Measurements from ENCODE around the gene CDK19. TPM values are rescaled to one million over a fixed set of nuclear protein-coding genes. Genes with fewer than 3 reads are reported as not detected.

The CDK19 gene
- total and polyA plus RNA-seq, 9 of the 15 experiments (the other 6 are each of a cell fraction or from before 2014, with no cell fraction given) = 3.8 to 15.2 (median 7.4) TPM

- TF ChIP-seq GABPB1 (CRISPR knock-in tag; IDR thresholded peaks at IDR 0.05) (peak; percentile 76; the same call in 1 of the 2 replicates), ZNF830 (CRISPR knock-in tag; IDR thresholded peaks at IDR 0.05) (no peak), TRIM28 (IDR thresholded peaks at IDR 0.05) (peak; percentile 95), NFIX (CRISPR knock-in tag; IDR thresholded peaks at IDR 0.05; ENCODE audit: low read depth) (no peak), POLR3G (IDR thresholded peaks at IDR 0.05; ENCODE audit: extremely low read depth, insufficient read length, insufficient replicate concordance) (no peak), MAZ (CRISPR knock-in tag; conservative IDR thresholded peaks at IDR 0.05 in 1 of 2, IDR thresholded peaks at IDR 0.05 in 1 of 2) (peak; percentile 57 to 72), DDX20 (tag; IDR thresholded peaks at IDR 0.05; ENCODE audit: low read depth) (no peak), CHD2 (IDR thresholded peaks at IDR 0.05; ENCODE audit: low read depth, low read length) (peak; percentile 11; the same call in 1 of the 2 replicates), SIN3A (IDR thresholded peaks at IDR 0.05; ENCODE audit: borderline replicate concordance in 2 of 2, control insufficient read depth in 1 of 2, low read depth in 2 of 2, low read length in 2 of 2) (peak; percentile 17 to 69; a peak in 1 of 4 replicates), KLF1 (tag; IDR thresholded peaks at IDR 0.05) (peak; percentile 99), ZNF354B (CRISPR knock-in tag; IDR thresholded peaks at IDR 0.05) (no peak), SMARCA5 (IDR thresholded peaks at IDR 0.05) (no peak), JUND (IDR thresholded peaks at IDR 0.05; ENCODE audit: borderline replicate concordance, low read depth, low read length) (peak; percentile 66), JUND (tag; IDR thresholded peaks at IDR 0.05; ENCODE audit: borderline replicate concordance, low read depth, low read length) (peak; percentile 59; the same call in 2 of the 3 replicates)
- TF ChIP-seq, protein P1, sequence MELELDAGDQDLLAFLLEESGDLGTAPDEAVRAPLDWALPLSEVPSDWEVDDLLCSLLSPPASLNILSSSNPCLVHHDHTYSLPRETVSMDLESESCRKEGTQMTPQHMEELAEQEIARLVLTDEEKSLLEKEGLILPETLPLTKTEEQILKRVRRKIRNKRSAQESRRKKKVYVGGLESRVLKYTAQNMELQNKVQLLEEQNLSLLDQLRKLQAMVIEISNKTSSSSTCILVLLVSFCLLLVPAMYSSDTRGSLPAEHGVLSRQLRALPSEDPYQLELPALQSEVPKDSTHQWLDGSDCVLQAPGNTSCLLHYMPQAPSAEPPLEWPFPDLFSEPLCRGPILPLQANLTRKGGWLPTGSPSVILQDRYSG (tag; conservative IDR thresholded peaks at IDR 0.05; ENCODE audit: low read depth) = no peak
- TF ChIP-seq, protein P2, sequence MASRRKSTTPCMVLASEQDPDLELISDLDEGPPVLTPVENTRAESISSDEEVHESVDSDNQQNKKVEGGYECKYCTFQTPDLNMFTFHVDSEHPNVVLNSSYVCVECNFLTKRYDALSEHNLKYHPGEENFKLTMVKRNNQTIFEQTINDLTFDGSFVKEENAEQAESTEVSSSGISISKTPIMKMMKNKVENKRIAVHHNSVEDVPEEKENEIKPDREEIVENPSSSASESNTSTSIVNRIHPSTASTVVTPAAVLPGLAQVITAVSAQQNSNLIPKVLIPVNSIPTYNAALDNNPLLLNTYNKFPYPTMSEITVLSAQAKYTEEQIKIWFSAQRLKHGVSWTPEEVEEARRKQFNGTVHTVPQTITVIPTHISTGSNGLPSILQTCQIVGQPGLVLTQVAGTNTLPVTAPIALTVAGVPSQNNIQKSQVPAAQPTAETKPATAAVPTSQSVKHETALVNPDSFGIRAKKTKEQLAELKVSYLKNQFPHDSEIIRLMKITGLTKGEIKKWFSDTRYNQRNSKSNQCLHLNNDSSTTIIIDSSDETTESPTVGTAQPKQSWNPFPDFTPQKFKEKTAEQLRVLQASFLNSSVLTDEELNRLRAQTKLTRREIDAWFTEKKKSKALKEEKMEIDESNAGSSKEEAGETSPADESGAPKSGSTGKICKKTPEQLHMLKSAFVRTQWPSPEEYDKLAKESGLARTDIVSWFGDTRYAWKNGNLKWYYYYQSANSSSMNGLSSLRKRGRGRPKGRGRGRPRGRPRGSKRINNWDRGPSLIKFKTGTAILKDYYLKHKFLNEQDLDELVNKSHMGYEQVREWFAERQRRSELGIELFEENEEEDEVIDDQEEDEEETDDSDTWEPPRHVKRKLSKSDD (conservative IDR thresholded peaks at IDR 0.05; ENCODE audit: low read length) = no peak
Observed at GRCh38 chr6:110815411-110816409, at the start of gene CDK19 (continued).

All from K562 (cell line).